ENCODE data around the gene BBIP1.
"Not testable (repeated sequence)": the region's sequence is repeated elsewhere in the genome, so short reads cannot be mapped to it uniquely, and the experiment has no call there.

The BBIP1 gene

DNA sequence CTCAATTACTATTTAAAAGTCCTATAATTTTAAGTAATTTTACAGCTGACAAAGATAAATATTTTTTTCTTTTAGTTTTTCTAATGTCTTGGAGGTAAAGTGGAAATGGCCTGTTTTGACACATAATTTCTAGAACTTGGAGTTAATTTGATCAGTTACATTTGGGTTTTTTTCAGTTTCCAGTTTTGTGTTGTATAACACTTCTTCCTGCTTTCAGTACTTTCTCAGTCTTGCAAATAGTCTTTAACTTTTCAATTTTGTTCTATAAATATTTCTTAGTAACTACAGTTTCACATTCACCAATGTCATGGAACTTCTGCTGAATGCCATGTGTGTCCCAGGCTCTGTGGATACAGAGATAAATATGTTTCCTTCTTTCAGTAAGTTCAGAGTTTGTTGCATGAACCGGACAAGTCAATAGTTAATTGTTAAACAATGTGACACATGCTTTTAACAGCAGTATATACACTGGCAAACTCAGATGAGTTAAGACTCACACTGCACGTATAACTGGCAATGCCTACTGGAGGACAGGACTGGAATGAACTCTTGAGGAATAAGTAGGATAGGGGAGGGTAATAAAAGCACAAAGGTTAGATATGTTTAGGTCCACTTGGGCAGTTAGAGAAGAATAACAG is 5.0 kb upstream of the BBIP1 start:
- DNase-seq (ENCODE audit: low spot score): no peak

DNA sequence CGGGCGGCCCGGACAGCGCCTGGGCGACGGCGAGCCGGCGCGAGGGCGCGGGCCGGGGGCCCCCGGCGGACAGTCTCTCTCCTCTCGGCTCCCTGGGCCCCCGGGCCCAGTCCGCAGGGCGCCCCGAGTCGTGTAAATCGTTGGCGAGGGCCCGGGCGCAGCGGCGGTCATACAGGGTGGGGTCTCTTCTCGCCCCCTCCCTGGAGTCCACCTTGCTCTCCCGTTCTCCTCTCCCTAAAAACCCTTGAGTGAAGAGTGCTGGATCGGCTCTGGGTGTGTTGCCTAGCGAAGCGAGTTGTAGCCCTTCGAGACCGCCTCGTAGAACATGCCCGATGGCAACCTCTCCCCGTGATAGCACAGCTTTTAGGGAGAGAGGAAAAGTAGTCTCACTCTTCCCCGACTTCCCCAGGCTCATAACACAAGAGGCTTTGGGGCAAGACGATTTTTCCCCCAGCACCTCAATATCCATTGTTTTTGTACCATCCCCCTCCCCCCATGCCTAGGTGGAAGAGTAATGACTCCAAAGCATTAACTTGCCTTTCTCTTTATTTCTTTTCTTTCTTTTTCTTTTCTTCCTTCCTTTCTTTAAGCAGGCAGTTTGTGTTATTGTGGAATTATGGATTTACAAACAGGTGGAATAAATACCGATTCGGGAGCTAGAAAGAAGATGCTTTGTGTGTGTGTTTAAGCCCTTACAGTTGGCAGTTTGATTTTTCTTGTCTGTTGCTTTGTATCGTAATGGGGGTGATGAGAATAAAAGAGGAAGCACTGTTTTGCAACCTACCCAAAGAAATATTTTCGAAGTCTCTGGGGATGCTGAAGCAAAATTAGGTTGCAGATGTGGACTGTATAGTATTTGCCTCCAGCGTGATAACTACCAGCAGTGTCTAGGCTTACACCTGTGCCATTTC is 1.2 kb upstream of the BBIP1 start:
- DNase-seq (ENCODE audit: low spot score): peak; percentile 34

DNA sequence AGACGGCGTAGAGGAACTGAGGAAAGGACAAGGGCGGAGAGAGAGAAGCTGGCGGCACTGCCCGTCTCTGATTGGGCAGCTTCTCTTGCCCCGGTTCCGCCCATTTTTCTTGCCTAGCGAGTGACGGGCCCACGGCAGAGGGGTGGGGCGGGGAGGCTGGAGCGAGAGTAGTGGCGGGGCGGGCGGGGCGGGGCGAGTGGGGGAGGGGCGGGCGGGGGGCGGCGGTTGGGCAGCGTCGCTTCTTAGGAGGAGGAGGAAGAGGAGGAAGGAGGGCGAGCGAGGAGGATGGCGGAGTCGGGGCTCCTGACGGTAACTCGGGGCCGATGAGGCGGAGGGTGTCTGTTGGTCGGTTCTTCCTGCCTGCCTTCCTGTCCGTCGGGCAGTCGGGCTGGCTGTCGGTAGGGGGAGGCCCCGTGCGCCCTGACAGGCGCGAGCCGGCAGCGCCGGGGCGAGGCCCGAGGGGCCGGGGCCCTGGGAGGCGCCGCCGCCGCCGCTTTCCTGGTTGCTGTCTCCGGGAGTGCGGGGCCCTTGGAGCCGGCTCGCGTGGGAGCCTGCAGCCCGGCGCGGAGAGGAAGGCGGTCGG is 460 bp upstream of the BBIP1 start, which contains the start of gene SHOC2:
TSS of gene SHOC2 (plus strand) at position 256 of the 583 bp plus-strand sequence. CDS start 44,755 bp downstream, outside the sequence.
- no peak for DNase-seq (ENCODE audit: low spot score)

DNA sequence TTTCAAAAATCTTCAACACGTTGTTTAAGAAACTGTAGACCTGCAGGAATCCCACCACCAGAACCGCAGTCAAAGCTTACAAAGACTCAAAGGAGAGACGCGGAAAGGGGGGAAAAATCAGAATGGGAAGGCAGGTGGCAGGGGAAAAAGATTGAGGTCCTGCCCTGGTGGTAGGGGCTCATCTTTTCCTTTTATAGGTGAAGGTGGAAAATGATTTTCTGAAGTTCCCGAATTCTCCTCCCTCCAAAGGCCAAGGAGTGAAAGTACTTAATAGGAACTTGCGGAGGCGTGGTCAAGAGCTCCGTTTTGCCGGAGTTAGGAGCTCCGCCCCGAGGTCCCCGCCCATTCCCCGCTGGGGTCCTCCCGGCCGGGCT is 724 bp downstream of the BBIP1 start:
- DNase-seq (ENCODE audit: low spot score): peak; percentile 89

DNA sequence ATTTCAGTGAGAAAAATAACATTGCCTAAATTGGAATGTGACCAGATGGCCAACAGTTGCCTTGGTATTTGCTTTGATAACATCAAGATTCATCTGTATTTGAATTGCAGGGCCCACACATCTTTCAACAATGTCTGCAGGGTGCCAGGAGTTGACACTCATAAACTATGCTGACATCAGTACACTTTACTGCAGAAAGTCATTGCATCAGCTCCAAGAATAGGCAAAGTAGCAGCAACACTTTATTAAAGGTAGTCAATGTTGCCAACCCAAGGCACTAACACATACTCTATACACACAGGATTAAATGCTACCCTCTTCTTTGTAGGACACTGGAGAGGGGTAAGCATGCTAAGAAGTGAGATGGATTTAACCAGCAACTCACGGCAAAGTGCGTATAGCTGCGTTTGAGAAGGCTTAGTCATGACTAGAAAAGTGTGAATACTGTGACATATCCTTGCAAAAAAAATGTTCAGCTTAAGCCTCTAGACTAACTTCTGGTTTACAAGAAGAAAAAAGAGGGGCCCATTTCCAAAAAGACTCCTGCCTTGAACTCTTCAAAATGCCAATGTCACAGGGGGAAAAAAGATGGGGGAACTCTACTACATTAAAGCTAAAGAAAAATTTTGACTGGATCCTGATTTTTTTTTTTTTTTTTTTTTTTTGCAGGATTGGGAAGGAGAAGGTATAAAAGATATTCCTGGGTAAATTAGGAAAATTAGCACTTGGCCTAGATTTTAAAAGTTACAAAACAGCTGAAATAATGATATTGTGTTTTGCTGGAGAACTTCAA is 2.2 kb downstream of the BBIP1 start:
- DNase-seq (ENCODE audit: low spot score): no peak

DNA sequence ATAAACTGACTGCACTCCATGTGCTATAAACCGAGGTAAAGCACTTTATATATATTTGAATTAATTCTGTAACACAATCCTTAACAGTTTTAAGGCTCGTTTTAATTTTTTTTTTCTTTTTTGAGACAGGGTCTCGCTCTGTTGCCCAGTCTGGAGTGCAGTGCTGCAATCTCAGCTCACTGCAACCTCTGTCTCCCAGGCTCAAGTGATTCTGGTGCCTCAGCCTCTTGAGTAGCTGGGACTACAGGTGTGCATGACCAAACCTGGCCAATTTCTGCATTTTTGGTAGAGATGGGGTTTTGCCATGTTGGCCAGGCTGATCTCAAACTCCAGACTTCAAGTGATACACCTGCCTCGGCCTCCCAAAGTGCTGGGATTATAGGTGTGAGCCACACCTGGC is 3.4 kb downstream of the BBIP1 start:
- DNase-seq (ENCODE audit: low spot score): not testable (repeated sequence)

DNA sequence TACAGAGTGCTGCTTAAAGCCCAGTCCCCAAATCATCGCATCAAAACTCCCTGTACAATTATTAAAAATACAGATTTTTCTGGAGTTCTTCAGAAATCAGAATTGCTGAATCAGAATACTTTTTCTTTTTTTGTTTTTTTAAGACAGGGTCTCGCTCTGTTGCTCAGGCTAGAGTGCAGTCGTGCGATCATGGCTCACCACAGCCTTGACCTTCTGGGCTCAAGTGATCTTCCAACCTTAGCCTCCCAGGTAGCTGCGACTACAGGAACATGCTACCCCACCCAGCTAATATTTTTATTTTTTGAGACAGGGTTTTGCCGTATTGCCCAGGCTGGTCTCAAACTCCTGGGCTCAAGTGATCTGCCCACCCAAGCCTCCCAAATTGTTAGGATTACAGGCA is 3.9 kb downstream of the BBIP1 start:
- DNase-seq (ENCODE audit: low spot score): no peak

DNA sequence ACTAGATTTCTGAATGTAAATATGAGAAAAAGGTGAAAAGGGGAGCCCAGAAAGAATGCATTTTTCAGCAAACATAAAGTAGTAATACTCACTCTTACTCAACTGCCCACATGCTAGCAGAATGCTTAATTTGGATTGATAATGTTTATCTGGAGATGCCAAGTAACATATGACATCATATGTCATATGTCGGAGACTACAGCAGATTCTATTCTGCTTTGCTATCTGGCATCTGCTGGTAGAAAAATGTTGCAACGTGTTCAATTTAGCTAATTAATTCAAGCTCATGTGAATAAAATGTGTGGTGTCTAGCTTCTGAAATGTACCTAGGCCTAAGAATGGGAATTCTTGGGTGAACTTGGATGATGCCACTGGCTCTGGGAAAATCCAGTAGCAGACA is 4.5 kb downstream of the BBIP1 start:
- DNase-seq (ENCODE audit: low spot score): no peak

DNA sequence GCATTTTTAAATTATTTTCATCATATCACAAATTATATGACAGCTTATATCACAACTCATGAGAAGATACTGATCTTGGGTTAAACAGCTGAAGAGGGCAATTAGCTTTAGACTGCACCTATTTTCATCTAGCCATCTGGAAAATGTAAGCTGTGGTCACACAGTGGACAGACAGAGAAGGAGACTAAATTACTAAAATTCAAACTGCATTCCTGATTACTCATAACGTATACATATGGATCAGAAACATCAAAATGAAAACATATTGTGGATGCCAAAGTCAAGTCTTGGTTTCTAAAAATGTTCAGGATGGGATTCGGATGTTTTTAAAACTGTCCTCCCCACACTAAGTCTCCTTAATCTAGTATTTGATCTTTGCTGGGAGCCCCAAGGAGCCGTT is 6.6 kb downstream of the BBIP1 start:
- no peak for DNase-seq (ENCODE audit: low spot score)

DNA sequence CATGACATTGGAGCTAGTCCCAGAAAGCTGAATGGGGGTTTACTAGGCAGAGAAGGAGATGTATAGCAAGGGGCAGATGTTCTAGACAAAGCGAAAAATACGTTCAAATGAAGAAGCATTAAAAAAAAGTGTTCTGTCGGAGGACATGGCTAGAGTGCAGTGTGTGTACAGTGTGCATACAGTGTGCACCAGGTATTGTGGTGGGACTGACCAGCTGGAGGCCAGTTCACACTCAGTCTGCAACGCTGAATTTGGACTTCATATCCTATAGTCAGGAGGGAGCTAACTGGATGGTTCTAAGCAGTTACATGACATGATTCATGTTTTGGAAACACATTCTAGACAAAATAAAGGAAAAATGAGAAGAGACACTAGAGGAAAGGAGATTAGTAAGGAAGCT is 8.8 kb downstream of the BBIP1 start:
- DNase-seq (ENCODE audit: low spot score): no peak

DNA sequence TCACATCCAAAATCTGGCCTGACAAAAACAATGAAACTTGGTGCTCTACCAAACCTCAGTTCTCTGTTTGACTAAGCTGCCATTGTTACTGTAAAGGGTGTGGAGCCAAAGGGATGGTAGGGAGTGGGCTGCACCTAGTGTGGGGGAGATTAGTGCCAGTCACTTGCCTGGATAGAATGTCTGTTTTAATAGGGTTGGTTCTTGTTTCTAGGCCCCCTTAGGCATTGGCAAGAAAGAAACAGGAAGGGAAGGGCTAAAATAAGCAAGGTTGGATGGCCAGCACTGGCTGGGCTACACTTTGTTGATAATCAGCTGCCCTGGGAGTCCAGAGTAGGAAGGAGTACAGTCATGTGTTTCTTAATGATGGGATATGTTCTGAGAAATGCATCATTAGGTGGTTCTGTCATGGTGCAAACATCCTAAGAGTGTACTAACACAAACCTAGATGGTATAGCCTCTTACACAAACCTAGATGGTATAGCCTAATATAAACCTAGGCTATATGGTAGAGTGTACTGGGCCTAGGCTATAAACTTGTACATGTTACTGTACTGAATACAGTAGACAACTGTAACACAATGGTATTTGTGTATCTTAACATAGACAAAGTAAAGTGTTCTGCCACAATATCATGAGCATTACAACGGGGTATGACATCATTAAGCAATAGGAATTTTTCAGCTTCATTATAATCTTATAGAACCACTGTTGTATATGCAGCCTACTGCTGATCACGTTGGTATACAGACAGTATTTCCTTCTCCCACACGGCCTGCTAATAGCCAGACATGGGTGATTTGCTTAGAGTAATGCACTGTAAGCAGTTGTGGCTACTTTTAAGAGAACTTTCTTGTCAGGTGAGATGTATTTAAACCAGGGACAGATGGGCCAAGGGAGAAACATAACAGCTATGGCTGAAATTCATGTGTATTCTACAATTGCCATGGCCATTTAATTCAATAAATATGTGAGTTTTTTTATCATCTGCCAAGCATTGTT is 15.4 kb downstream of the BBIP1 start:
- no peak for DNase-seq (ENCODE audit: low spot score)

DNA sequence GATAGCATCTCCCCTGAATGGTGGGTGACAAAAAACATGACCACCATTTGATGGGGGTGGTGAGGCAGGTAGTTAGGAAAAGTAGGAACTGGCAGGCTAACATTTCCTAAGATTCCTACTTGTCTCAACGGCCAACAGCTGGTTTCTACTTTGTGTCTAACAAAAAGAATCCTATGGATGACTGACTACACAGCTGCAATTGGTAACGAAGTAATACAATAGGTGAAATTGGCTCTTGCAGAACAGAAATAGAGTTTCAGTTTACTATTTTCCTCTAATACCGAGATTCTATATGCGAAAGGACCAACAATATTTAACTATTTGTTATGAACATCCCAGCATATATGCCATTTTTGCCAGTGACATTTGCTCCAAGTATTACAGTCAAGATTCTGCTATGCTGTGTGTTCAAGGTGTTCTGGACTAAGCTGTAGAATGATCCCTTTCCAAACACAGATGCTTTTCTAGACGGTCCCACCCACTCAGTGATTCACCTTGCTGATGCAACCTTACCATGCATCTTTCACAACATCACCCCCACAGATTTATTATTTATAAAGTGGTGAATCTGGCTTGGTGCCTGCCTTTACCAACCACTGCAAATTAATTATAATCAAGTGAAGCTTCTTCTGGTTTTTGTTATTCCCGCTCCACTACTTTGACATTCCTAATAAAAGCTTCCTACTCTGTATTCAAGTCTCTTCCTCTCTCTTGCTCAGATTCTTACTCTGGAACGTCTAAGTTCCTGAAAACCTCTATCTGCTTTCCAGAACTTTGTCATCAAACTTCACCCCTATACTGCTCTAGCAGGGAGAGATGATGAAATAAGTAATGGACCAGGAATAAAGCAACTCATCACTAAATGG is 16.8 kb downstream of the BBIP1 start:
- no peak for DNase-seq (ENCODE audit: low spot score)

DNA sequence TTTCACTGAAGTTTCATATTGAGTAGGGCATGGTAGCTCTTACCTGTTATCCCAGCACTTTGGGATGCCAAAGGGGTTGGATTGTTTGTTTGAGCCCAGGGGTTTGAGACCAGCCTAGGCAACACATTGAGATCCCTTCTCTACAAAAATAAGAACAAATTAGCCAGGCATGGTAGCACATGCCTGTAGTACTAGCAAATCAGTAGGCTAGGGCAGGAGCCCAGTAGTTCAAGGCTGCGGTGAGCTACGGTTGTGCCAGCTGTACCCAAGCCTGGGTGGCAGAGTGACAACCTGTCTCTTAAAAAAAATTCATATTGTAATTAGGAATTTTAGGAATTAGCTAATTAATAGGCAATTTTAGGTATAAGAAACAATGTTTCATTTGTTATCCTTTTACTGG is 18.0 kb downstream of the BBIP1 start:
- DNase-seq (ENCODE audit: low spot score): no peak

DNA sequence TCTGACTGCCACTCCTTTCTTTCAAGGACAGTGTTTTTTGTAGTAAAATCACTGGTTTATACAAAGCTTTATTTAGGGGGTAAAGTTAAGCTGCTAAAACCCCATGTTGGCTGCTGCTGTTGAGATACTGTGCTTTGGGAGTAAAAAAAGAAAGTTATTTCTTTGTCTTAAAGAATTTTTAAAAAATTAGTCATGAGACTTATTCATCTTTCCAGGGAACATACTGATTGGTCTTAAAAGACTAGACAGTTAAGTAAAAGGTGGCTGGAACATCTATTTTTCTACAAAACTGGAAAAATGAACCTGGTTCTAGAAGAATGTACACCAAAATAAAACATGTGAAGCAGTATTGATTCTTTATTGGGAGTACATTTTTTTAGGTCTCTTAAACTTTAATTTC is 20.6 kb downstream of the BBIP1 start:
- DNase-seq (ENCODE audit: low spot score): no peak

DNA sequence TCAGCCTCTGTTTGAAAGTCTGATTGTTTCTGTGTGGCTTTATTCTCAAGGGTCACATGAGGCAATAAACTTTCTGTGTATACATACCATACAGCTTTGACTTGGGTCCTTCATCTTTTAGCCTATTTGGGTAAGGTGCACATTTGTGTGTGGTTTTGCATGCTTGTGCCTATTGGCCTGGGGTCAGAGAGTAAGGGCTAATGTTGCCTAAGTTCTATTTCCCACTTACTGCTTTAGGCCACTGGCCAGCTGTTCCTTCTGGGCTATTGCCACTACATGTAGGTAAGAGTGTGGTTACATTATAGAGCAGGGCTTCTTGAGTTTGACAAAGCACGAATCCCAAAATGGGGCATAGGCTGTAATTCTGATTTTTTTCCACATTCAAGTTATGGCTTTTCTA is 21.8 kb downstream of the BBIP1 start:
- DNase-seq (ENCODE audit: low spot score): no peak

DNA sequence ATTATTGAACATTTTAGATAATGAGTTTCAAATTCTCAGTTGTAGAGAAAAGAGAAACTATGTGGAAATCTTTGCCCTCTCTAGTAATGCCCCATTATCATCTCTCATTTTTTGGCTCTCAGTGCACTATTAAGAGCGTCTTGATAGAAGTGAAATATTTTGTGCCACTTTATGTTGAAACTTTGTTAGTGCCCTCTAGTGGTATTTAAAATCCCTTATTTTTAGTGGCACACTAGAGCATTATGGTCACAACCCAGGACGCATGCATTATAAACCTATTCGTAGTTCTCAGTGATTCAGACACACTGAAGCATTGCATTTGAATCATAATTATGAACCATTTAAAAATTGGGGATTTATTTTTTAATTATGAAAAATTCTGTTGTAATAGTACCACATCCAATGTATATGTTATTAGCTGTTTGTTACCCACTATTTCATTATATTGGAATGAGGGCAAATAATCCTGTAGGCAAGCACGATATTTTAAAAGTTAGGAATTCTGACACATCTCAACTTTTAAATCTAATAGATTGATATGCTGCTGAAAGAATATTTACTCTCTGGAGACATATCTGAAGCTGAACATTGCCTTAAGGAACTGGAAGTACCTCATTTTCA is 25.3 kb downstream of the BBIP1 start:
- DNase-seq (ENCODE audit: low spot score): peak; percentile 38

DNA sequence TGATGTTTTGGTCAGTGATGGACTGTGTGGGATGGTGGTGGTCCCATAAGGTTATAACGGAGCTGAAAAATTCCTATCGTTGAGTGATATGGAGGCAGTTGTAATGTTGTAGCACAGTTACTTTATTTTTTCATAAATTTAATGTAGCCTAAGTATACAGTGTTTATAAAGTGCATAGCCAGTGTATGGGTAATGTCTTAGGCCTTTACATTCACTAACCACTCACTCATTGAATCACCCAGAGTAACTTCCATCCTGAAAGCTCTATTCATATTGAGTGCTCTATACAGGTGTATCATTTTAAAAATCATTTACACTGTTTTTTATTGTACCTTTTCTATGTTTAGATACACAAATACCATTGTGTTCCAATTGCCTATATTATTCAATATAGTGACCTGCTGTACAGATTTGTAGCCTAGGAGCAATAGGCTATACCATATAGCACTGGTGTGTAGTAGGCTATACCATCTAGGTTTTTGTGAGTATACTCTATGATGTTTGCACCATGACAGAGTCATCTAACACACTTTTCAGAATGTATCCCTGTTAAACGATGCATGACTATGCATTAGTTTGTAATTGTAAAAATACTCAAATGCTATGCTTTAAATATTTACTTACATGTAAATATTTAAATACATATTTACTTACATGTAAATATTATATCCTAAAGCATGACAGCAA is 26.2 kb downstream of the BBIP1 start:
- DNase-seq (ENCODE audit: low spot score): no peak

DNA sequence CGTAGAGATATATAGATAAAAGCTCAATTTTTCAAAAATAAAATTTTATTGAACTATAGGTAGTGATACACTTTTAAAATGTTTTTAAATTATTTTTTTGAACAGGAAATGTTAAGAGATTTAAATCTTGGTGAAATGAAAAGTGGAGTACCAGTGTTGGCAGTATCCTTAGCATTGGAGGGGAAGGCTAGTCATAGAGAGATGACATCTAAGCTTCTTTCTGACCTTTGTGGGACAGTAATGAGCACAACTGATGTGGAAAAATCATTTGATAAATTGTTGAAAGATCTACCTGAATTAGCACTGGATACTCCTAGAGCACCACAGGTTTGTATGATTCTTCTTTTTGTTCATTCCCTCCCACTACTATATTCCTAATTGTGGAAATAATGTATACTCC is 31.4 kb downstream of the BBIP1 start:
- DNase-seq (ENCODE audit: low spot score): no peak

Data from putamen (tissue), 1 donor.